Measurements from ENCODE around the gene GK.

- no peak for TF ChIP-seq CTCF (IDR thresholded peaks at IDR 0.05)
- TF ChIP-seq POLR2AphosphoS5 (IDR thresholded peaks at IDR 0.05), result no peak
- TF ChIP-seq POLR2A (IDR thresholded peaks at IDR 0.05; ENCODE audit: low read depth), result no peak
- no peak for TF ChIP-seq EP300 (IDR thresholded peaks at IDR 0.05)
These were observed 38.0 kb upstream of the GK start for GRCh38 chrX:30615229-30615628.

Measured in esophagus muscularis mucosa (tissue), 4 donors.